Activated CD4-positive, alpha-beta T cell treated with anti-CD3 and anti-CD28 coated beads, Interleukin-2, amount 10 ng/mL, durations not matched to agents 24 days and 14 days (primary cell): ENCODE measurements around the gene PLPPR3. TPM values are rescaled to one million over a fixed set of nuclear protein-coding genes. Genes with fewer than 3 reads are reported as not detected.
A peak's percentile ranks its signal among the peaks of the same experiment; 100 is the strongest.

Experiments used
- DNase-seq: peaks from one replicate; pipeline ENCODE4 v3.0.0; 2022
- H3K27ac Mint-ChIP-seq: one replicate; pipeline ENCODE4 v1.8.0; 2022; ENCODE audit warnings: mild to moderate bottlenecking, mixed read lengths
- H3K27me3 Mint-ChIP-seq: one replicate; pipeline ENCODE4 v1.8.0; 2022; ENCODE audit warnings: mixed read lengths
- H3K36me3 Mint-ChIP-seq: one replicate; pipeline ENCODE4 v1.8.0; 2022; ENCODE audit warnings: low read depth, mild to moderate bottlenecking, mixed read lengths
- H3K4me1 Mint-ChIP-seq: one replicate; pipeline ENCODE4 v1.8.0; 2021; ENCODE audit warnings: mixed read lengths
- H3K4me3 Mint-ChIP-seq: one replicate; pipeline ENCODE4 v1.8.0; 2022; ENCODE audit warnings: mild to moderate bottlenecking, moderate library complexity, mixed read lengths
- H3K9me3 Mint-ChIP-seq: one replicate; pipeline ENCODE4 v1.8.0; 2021; ENCODE audit warnings: mixed read lengths
- intact Hi-C: fragments of 100-400 bp; cut with micrococcal nuclease; formaldehyde crosslinking; loops from one replicate; pipeline ENCODE4 v1.15.1; 2023
- total RNA-seq: library from RNA; stranded (reverse); gene quantifications from 2 replicates; pipeline ENCODE4 v1.2.3, GENCODE V29; 2022

PLPPR3 gene, protein sequence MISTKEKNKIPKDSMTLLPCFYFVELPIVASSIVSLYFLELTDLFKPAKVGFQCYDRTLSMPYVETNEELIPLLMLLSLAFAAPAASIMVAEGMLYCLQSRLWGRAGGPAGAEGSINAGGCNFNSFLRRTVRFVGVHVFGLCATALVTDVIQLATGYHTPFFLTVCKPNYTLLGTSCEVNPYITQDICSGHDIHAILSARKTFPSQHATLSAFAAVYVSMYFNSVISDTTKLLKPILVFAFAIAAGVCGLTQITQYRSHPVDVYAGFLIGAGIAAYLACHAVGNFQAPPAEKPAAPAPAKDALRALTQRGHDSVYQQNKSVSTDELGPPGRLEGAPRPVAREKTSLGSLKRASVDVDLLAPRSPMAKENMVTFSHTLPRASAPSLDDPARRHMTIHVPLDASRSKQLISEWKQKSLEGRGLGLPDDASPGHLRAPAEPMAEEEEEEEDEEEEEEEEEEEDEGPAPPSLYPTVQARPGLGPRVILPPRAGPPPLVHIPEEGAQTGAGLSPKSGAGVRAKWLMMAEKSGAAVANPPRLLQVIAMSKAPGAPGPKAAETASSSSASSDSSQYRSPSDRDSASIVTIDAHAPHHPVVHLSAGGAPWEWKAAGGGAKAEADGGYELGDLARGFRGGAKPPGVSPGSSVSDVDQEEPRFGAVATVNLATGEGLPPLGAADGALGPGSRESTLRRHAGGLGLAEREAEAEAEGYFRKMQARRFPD
- not detected in 2 replicates for total RNA-seq

DNA sequence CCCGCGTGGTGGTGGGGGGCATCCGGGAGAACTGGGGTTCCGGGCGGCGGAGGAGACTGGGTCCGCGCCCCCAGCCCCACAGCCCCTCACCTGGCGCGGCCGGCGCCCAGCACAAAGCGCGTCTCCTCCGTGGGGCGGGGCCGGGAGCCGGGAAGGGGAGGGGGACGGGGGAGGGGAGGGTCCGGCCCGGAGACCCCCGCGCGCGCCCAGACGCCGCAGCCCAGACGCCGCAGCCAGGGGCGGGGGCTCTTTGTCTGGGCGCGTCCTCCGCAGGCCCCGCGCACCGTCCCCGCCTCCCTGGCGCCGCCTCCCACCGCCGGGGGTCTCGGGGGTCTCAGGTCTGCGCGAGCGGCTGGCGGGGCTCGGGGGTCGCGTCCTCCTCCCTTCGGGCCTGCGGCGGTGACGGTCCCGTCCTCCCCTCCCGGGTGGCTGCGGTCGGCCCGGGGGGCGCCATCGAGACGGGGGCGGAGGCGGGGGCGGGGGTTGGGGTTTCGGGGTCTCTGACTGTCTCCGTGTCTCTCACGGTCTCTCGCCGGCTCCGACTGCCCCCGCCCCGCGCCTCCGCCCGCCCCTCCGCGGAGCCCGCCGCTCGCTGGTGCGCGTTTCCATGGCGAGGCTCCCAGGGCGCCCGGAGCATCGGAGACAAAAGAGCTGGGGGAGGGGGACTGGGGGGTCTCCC, at the start of gene PLPPR3:
Gene PLPPR3 (minus strand): TSS at position 131 of the 679 bp plus-strand sequence. CDS start 396 bp downstream, outside the sequence.
- H3K36me3 Mint-ChIP-seq: peaks cover 1% of the 10 kb centered on the region
- peaks cover 1% of the 10 kb centered on the region for H3K9me3 Mint-ChIP-seq
- H3K4me1 Mint-ChIP-seq: no peaks in the 10 kb centered on the region
- no peak for DNase-seq
- no peak within 1 kb of the TSS for H3K4me3 Mint-ChIP-seq
- H3K27ac Mint-ChIP-seq: no peak within 1 kb of the TSS
- intact Hi-C loops: loop anchor here (10.0 kb wide), 1 partner anchor 47 kb away; no protein-coding TSS in a partner anchor
- peaks cover 24% of the 10 kb centered on the region for H3K27me3 Mint-ChIP-seq

DNA sequence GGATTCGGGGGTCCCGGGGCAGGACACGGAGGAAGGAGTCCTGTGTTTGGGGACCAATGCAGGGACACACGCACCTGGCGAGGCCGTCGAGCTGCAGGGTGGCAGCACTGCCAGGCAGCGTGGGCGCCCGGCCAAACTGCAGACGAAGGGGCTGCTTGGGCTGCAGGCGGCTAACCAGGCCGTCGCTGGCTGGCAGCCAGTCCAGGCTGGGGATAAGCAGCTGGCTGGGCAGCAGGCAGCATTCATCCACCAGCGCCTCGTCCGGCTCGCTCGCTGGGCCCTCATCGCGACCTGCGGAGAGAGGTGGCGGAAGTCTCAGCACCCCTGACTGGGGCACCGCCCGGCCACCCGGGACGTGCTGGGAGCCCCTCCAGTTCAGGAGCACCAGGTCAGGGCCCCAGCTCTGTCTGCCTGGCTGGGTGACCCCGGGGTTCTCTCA, 49.2 kb upstream of the PLPPR3 start:
- peaks cover 11% of the 10 kb centered on the region for H3K4me1 Mint-ChIP-seq
- no peaks in the 10 kb centered on the region for H3K27me3 Mint-ChIP-seq
- H3K4me3 Mint-ChIP-seq: no peak overlapping the region
- intact Hi-C loops: no loop called here
- H3K36me3 Mint-ChIP-seq: peaks cover 17% of the 10 kb centered on the region
- no peak overlapping the region for H3K27ac Mint-ChIP-seq
- DNase-seq: no peak
- H3K9me3 Mint-ChIP-seq: no peaks in the 10 kb centered on the region

DNA sequence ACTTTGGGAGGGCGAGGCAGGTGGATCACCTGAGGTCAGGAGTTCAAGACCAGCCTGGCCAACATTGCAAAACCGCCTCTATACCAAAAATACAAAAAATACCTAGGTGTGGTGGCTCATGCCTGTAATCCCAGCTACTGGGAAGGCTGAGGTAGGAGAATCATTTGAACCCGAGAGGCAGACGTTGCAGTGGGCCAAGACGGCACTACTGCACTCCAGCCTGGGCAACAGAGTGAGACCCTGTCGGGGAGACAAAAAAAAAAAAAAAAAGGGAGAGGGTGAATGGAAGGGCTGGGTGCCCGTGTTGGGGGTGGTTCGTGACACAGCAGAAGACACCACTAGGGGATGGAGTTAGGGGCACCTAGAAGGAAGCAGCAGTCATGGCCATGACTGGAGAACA, 48.6 kb upstream of the PLPPR3 start:
- Mint-ChIP-seq H3K27me3 (no peaks in the 10 kb centered on the region), H3K4me1 (peaks cover 11% of the 10 kb centered on the region), H3K4me3 (no peak overlapping the region), H3K36me3 (peaks cover 17% of the 10 kb centered on the region), H3K9me3 (no peaks in the 10 kb centered on the region), H3K27ac (peak overlapping the region; percentile 68)
- intact Hi-C loops: no loop called here
- DNase-seq: no peak

DNA sequence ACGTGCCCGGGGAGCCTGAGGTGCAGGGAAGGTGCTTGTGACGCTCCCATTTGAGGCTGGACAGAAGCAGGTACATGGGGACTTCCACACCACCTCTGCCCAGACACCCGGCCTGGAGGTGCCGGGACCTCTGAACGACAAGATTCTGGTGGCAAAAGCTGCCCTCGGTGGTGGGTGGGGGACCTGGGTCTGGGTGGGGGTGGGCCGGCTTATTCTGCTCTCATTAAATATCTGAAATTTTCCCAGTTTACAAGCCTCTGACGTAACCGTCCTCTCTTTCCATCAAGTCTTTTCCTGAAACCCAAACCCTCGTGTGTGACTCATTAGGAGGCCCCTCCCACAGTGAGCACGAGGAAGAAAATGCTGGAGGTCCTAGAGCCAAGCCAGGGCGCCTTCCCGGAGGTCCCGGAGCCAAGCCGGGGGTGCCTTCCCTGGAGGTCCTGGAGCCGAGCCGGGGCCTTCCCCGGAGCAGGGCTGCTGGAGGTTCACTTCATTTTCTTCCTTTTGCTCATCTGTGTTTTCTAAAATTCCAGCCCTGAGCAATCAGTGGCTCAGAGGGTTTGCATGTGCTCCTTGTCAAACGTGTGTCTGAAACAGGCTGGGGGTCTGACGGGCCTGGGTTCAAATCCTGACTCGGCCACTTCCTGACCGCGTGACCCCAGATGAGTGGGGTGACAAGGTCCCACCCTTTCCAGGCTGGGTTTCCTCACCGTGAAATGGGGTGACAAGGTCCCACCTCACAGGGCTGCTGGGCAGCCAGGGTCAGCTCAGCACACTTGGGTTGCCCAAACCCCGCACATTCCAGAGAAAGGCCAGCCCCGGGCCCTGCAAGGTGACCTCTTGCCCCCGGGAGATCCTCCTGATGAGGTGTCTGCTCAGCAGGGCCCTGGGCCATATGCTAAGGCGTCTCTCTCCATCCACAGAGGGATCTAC, 47.8 kb upstream of the PLPPR3 start:
- Mint-ChIP-seq H3K4me1 (peaks cover 11% of the 10 kb centered on the region), H3K4me3 (no peak overlapping the region), H3K9me3 (no peaks in the 10 kb centered on the region), H3K27me3 (no peaks in the 10 kb centered on the region), H3K36me3 (peaks cover 17% of the 10 kb centered on the region), H3K27ac (no peak overlapping the region)
- no peak for DNase-seq
- intact Hi-C loops: no loop called here

DNA sequence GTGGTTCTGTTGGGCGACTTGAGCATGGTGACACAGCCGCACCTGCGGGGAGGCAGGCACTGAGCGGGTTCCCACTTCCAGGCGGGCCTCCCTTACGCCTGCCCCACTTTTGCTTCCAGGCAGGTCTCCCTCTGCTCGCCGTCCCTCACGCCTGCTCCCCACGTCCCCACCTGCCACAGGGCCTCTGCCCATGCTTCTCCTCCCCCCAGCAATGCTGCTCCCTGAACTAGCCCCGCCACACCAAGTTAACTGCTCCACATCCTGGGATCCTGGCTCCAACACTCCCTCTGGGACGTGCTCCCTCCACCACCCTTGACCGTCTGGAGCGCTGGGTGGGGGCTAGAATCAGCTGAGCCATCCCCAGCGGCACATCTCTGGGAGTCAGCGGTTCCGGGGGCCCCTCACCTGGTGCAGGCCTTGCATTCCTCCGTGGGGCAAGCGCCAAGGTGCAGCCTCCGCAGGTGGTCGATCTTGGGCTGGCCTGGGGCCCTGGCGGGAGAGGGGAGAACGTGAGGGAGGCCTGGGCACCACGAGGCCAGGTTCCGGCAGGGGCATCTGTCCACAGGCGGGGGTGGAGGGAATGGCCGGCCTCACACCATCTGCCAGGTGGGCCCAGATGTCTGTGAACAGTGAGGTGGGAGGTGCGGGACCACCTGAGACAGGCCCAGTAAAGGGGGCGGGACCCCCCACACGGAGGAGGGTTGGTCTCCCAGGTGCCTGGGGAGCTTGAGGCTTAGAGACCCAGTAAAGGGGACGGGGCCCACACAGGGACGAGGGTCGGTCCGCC, 46.9 kb upstream of the PLPPR3 start:
- Mint-ChIP-seq H3K4me3 (no peak overlapping the region), H3K27ac (no peak overlapping the region), H3K36me3 (peaks cover 17% of the 10 kb centered on the region), H3K9me3 (no peaks in the 10 kb centered on the region), H3K4me1 (peaks cover 13% of the 10 kb centered on the region), H3K27me3 (no peaks in the 10 kb centered on the region)
- intact Hi-C loops: no loop called here
- no peak for DNase-seq

DNA sequence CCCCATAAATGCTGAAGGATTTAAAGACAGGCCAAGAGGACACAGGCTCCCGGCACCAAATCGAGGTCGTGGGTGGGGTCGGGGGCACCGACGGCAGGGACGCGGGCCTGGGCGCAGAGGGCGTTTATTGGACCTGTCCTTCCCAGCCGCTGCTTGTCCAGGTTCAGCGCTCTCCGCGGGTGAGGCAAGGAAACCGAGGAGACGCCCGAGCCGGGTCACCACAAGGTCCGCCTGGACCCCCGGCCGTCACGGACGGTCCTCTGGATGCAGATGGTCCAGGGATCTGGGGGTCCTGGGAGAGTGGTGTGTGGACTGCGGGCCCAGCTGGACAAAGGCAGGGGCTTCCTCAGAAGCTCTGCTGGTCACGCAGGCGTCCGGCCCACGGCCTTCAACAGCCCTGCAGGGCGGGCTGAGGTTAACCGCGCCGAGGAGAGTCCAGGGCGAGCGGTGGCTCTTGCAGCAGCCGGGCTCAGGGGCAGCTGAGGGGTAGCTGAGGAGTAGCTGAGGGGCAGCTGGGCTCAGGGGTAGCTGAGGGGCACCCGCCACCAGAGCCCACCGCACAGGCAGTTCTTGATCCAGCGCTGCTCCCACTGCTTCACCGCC, 46.2 kb upstream of the PLPPR3 start:
- Mint-ChIP-seq H3K27ac (no peak overlapping the region), H3K27me3 (no peaks in the 10 kb centered on the region), H3K4me1 (peaks cover 13% of the 10 kb centered on the region), H3K4me3 (no peak overlapping the region), H3K36me3 (peaks cover 17% of the 10 kb centered on the region), H3K9me3 (no peaks in the 10 kb centered on the region)
- DNase-seq: no peak
- intact Hi-C loops: no loop called here

DNA sequence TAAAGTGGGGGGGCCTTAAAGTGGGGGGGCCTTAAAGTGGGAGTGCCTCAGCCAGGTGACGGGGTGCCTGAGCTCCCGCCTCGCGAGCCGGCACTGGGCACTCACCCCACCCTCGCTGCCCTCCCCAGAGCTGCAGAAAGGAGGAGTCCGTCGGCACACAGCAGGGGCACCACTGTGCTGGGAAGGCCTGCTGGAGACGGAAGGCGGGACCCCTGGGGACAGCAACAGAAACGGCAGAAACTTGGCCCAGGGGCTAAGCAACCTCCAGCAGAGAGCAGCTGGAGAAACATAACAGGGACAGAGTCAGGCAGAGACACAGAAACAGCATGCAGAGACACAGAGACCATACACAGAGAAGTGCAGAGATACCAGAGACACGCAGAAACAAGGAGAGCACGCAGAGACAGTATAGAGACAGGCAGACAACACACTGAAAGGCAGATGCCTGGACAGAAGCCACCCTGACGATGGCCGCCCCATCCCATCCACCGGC, 45.6 kb upstream of the PLPPR3 start:
- no peak overlapping the region for H3K4me3 Mint-ChIP-seq
- peaks cover 13% of the 10 kb centered on the region for H3K4me1 Mint-ChIP-seq

DNA sequence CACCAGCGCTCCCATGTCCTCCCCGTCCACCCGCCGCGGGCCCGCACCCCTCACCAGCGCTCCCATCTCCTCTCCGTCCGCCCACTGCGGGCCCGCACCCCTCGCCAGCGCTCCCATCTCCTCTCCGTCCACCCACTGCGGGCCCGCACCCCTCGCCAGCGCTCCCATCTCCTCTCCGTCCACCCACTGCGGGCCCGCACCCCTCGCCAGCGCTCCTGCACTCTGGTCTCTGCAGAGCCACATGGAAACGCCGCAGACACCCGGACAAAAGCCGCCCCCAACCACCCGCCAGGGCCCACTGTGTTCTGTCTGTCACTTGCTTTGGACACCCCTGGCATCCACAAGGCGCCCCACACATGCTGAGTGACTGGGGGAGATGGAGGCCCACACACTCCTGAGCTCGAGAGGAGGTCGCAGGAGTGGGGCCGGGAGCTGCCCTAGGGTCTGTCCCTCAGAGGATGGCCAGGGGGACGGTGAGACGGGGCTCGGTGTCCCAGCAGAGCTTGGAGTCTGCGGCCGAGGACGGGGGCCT, 45.1 kb upstream of the PLPPR3 start:
- H3K4me3 Mint-ChIP-seq: no peak overlapping the region
- no peaks in the 10 kb centered on the region for H3K9me3 Mint-ChIP-seq
- H3K27me3 Mint-ChIP-seq: no peaks in the 10 kb centered on the region
- no peak overlapping the region for H3K27ac Mint-ChIP-seq
- peaks cover 17% of the 10 kb centered on the region for H3K36me3 Mint-ChIP-seq
- intact Hi-C loops: no loop called here
- DNase-seq: no peak
- H3K4me1 Mint-ChIP-seq: peaks cover 10% of the 10 kb centered on the region

More for the DNA sequence above, 45.6 kb upstream of the PLPPR3 start:
- Mint-ChIP-seq H3K9me3 (no peaks in the 10 kb centered on the region), H3K27me3 (no peaks in the 10 kb centered on the region), H3K27ac (no peak overlapping the region), H3K36me3 (peaks cover 17% of the 10 kb centered on the region)
- DNase-seq: no peak
- intact Hi-C loops: no loop called here

DNA sequence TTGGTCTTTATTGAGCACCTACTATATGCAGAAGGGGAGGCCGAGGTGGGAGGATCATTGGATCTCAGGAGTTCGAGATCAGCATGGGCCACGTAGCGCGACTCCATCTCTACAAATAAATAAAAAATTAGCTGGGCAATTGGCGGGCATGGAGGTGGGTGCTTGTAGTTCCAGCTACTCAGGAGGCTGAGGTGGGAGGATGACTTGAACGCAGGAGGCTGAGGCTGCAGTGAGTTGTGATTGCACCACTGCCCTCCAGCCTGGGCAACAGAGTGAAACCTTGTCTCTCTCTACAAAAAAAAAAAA, 41.5 kb upstream of the PLPPR3 start:
- Mint-ChIP-seq H3K27me3 (peaks cover 10% of the 10 kb centered on the region), H3K36me3 (peaks cover 5% of the 10 kb centered on the region), H3K4me1 (peaks cover 5% of the 10 kb centered on the region), H3K4me3 (peak overlapping the region; percentile 79), H3K9me3 (no peaks in the 10 kb centered on the region), H3K27ac (peak overlapping the region; percentile 25)
- intact Hi-C loops: loop anchor here (2.0 kb wide), 1 partner anchor 120 kb away; no protein-coding TSS in a partner anchor
- DNase-seq: no peak

DNA sequence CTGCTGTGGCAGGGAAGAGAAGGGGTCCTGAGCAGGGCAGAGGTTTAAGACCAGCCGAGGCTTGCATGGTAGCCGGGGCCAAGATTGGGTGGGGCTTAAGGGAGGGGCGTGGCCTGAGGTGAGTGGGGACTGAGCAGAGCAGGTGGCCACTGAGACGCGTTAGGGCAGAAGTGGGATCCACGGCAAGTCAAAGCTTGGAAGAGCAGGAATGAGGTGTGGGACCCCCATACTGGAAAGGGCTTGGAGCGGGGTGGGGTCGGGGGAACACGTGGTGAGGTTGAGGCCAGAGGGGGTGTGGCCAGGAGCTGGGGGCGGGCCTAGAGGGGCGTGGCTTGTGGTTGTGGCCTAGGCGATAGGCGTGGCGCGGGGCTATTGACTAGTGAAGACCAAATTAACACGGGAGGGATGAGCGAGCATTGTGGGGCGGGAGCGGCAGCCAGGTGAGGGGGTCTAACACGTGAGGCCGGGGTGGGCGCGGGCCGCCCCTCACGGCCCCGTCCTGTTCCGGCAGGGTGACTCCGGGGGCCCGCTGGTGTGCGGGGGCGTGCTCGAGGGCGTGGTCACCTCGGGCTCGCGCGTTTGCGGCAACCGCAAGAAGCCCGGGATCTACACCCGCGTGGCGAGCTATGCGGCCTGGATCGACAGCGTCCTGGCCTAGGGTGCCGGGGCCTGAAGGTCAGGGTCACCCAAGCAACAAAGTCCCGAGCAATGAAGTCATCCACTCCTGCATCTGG, 41.0 kb upstream of the PLPPR3 start:
- intact Hi-C loops: loop anchor here (1.0 to 2.0 kb wide), 3 partner anchors 10 to 120 kb away; no protein-coding TSS in a partner anchor
- peak overlapping the region; percentile 72 for H3K27ac Mint-ChIP-seq
- peaks cover 5% of the 10 kb centered on the region for H3K4me1 Mint-ChIP-seq
- H3K9me3 Mint-ChIP-seq: no peaks in the 10 kb centered on the region
- DNase-seq: peak; percentile 95
- H3K4me3 Mint-ChIP-seq: peak overlapping the region; percentile 79
- H3K27me3 Mint-ChIP-seq: peaks cover 11% of the 10 kb centered on the region
- peaks cover 5% of the 10 kb centered on the region for H3K36me3 Mint-ChIP-seq

DNA sequence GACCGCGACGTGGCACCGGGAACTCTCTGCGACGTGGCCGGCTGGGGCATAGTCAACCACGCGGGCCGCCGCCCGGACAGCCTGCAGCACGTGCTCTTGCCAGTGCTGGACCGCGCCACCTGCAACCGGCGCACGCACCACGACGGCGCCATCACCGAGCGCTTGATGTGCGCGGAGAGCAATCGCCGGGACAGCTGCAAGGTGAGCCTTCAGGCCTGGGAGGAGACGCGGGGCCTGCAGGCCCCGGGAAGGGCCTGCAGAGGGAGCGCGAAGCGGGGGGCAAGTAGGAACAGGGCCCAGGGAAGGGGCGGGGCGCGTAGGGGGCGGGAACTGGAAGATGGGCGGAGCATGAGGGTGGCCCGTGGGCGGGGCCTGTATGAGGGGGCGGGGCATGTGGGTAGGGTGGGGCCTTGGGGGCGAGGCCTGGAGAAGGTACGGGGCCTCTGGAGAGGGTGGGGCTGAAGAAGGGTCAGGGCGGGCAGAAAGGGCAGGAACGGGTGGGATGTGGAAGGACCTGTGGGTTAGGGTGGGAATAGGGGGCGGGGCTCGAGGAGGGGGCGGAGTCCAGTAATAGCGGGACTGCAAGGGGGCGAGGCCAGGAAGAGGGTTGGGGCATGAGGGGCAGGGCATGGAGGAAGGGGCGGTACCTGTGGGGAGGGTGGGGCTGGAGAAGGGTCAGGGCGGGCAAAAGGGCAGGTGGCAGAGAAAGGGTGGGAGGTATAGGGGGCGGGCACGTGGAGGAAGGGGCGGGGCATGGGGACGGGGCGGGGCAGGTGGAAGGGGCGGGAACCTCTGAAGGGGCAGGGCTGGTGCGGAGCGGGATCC, 40.2 kb upstream of the PLPPR3 start:
- H3K9me3 Mint-ChIP-seq: no peaks in the 10 kb centered on the region
- peak overlapping the region; percentile 72 for H3K27ac Mint-ChIP-seq
- peak overlapping the region; percentile 79 for H3K4me3 Mint-ChIP-seq
- DNase-seq: peak; percentile 86
- intact Hi-C loops: loop anchor here (1.0 to 2.0 kb wide), 3 partner anchors 10 to 121 kb away; no protein-coding TSS in a partner anchor
- H3K36me3 Mint-ChIP-seq: no peaks in the 10 kb centered on the region
- peaks cover 12% of the 10 kb centered on the region for H3K27me3 Mint-ChIP-seq
- peaks cover 5% of the 10 kb centered on the region for H3K4me1 Mint-ChIP-seq
